ENCODE results near the gene DCPS.

DCPS gene

GRCh38 chr11:126288237-126288636 is 15.6 kb upstream of the DCPS start:
- no peak for TF ChIP-seq CTCF (IDR thresholded peaks at IDR 0.05; ENCODE audit: borderline replicate concordance, insufficient read depth, low read depth, low read length)
- H3K4me3 ChIP-seq (ENCODE audit: low read depth, low read length), result no peak overlapping the region

- H3K4me3 ChIP-seq (ENCODE audit: low read depth, low read length), result no peak overlapping the region
- TF ChIP-seq CTCF (IDR thresholded peaks at IDR 0.05; ENCODE audit: borderline replicate concordance, insufficient read depth, low read depth, low read length), result no peak
These were observed 13.0 kb upstream of the DCPS start for GRCh38 chr11:126290887-126291286.

- TF ChIP-seq CTCF (IDR thresholded peaks at IDR 0.05; ENCODE audit: borderline replicate concordance, insufficient read depth, low read depth, low read length), result no peak
- no peak overlapping the region for H3K4me3 ChIP-seq (ENCODE audit: low read depth, low read length)
These were observed 10.1 kb upstream of the DCPS start for GRCh38 chr11:126293726-126294125.

GRCh38 chr11:126297004-126297403 is 6.9 kb upstream of the DCPS start:
- no peak for TF ChIP-seq CTCF (IDR thresholded peaks at IDR 0.05; ENCODE audit: borderline replicate concordance, insufficient read depth, low read depth, low read length)

GRCh38 chr11:126304457-126305075 is 706 bp downstream of the DCPS start:
- H3K4me3 ChIP-seq (ENCODE audit: low read depth, low read length), result peak overlapping the region; percentile 73
- no peak for TF ChIP-seq CTCF (IDR thresholded peaks at IDR 0.05; ENCODE audit: borderline replicate concordance, insufficient read depth, low read depth, low read length)

More at GRCh38 chr11:126297004-126297403, 6.9 kb upstream of the DCPS start:
- H3K4me3 ChIP-seq (ENCODE audit: low read depth, low read length), result no peak overlapping the region

GRCh38 chr11:126305699-126306098 is 1.8 kb downstream of the DCPS start:
- no peak overlapping the region for H3K4me3 ChIP-seq (ENCODE audit: low read depth, low read length)
- no peak for TF ChIP-seq CTCF (IDR thresholded peaks at IDR 0.05; ENCODE audit: borderline replicate concordance, insufficient read depth, low read depth, low read length)

GRCh38 chr11:126307706-126308105 is 3.8 kb downstream of the DCPS start:
- peak; percentile 25; the same call in 1 of the 2 replicates for TF ChIP-seq CTCF (IDR thresholded peaks at IDR 0.05; ENCODE audit: borderline replicate concordance, insufficient read depth, low read depth, low read length)
- no peak overlapping the region for H3K4me3 ChIP-seq (ENCODE audit: low read depth, low read length)

All from GM12875 (cell line).